Central memory CD8-positive, alpha-beta T cell (primary cell): Measurements from ENCODE around the gene ZFP36L2.

Source experiments
- ATAC-seq: fragments of 150-1000 bp; cut with Tn5 transposase; replicated peaks from 2 replicates; pipeline ENCODE4 v1.10.0; 2022; ENCODE audit warnings: mild to moderate bottlenecking, moderate FRiP score, moderate number of reproducible peaks; ENCODE audit not compliant: poor library complexity, severe bottlenecking; ENCODE audit errors: extremely low read depth
- DNase-seq, 2 donors: peaks; one replicate each; pipeline ENCODE4 v3.0.0; 2021; ENCODE audit warnings: low spot score in 2 of 2
- H3K27ac Mint-ChIP-seq: one replicate; pipeline ENCODE4 v1.8.0; 2022; ENCODE audit warnings: low read depth, mild to moderate bottlenecking, moderate library complexity, mixed read lengths
- H3K27me3 Mint-ChIP-seq: one replicate; pipeline ENCODE4 v1.8.0; 2022; ENCODE audit warnings: mixed read lengths
- H3K36me3 Mint-ChIP-seq: one replicate; pipeline ENCODE4 v1.8.0; 2022; ENCODE audit warnings: mild to moderate bottlenecking, moderate library complexity, mixed read lengths; ENCODE audit not compliant: insufficient read depth
- H3K4me1 Mint-ChIP-seq: one replicate; pipeline ENCODE4 v1.8.0; 2022; ENCODE audit warnings: mixed read lengths
- H3K4me3 Mint-ChIP-seq: one replicate; pipeline ENCODE4 v1.8.0; 2022; ENCODE audit warnings: mild to moderate bottlenecking, moderate library complexity, mixed read lengths
- H3K9me3 Mint-ChIP-seq: one replicate; pipeline ENCODE4 v1.8.0; 2022; ENCODE audit warnings: mixed read lengths

ZFP36L2 gene

DNA sequence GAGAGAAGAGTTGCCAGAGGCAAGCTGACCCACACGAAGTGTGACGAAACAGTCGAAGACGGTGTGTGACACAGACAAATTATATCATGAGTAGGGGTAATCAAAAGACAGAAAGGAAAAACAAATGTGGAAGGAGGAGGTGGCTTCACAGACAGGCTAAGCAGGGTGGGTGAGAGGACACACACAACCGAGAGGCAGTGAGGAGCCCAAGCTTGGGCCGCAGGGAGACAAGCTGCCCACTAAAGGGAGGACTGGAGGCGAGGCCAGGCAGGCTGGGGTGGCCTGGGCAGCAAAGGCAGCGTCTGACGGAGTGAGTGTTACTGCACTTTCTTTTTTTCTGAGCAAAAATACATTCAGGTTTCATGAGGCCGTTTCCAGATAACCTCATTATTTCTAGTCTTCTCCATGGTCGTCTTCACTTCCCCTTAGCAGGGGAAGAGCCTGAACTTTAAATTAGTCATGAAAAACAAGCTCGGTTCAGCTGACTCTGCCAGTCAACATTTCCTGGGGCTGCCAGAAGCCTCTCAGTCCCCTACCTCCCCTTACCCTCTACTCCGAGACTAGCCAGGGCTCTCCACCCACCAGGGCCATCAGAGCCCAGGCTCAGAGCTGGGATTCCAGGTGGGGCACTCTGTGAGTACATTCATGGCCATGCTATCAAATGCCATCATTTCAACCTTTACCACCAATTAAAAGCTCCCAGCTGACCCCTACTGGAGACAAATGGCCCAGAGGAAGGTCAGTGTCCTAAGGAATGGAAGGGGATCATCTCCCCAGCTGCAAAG lies 13.8 kb upstream of the ZFP36L2 start:
- ATAC-seq (no peak), DNase-seq (no peak)
- H3K4me1 Mint-ChIP-seq: peaks cover 19% of the 10 kb centered on the region
- peak overlapping the region; percentile 20 for H3K27ac Mint-ChIP-seq
- no peaks in the 10 kb centered on the region for H3K27me3 Mint-ChIP-seq
- H3K9me3 Mint-ChIP-seq: no peaks in the 10 kb centered on the region
- H3K36me3 Mint-ChIP-seq: peaks cover 7% of the 10 kb centered on the region
- H3K4me3 Mint-ChIP-seq: no peak overlapping the region

- no peak overlapping the region for H3K4me3 Mint-ChIP-seq
- no peaks in the 10 kb centered on the region for H3K9me3 Mint-ChIP-seq
- no peak for DNase-seq
- ATAC-seq: no peak
- H3K4me1 Mint-ChIP-seq: peaks cover 19% of the 10 kb centered on the region
- no peaks in the 10 kb centered on the region for H3K27me3 Mint-ChIP-seq
- H3K27ac Mint-ChIP-seq: no peak overlapping the region
- H3K36me3 Mint-ChIP-seq: peaks cover 3% of the 10 kb centered on the region
These were observed 12.4 kb upstream of the ZFP36L2 start for GRCh38 chr2:43238813-43239212.

DNA sequence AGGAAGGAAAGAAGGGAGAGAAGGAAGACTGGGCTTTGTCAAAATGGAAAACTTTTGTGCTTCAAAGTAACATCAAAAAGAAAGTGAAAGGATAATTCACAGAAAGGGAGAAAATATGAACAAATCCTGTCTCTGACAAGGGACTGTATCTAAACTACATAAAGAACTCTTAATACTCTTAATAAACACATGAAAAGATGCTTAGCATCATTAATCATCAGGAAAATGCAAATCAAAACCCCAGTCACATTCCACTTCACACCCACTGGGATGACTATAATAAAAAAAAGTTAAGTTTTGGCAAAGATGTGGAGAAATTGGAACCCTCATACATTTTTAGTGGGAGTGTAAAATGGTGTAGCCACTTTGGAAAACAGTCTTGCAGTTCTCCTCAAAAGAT lies 11.8 kb upstream of the ZFP36L2 start:
- Mint-ChIP-seq H3K27ac (peak overlapping the region; percentile 51), H3K27me3 (no peaks in the 10 kb centered on the region), H3K9me3 (no peaks in the 10 kb centered on the region), H3K36me3 (peaks cover 3% of the 10 kb centered on the region), H3K4me1 (peaks cover 19% of the 10 kb centered on the region), H3K4me3 (no peak overlapping the region)
- DNase-seq (no peak), ATAC-seq (no peak)

DNA sequence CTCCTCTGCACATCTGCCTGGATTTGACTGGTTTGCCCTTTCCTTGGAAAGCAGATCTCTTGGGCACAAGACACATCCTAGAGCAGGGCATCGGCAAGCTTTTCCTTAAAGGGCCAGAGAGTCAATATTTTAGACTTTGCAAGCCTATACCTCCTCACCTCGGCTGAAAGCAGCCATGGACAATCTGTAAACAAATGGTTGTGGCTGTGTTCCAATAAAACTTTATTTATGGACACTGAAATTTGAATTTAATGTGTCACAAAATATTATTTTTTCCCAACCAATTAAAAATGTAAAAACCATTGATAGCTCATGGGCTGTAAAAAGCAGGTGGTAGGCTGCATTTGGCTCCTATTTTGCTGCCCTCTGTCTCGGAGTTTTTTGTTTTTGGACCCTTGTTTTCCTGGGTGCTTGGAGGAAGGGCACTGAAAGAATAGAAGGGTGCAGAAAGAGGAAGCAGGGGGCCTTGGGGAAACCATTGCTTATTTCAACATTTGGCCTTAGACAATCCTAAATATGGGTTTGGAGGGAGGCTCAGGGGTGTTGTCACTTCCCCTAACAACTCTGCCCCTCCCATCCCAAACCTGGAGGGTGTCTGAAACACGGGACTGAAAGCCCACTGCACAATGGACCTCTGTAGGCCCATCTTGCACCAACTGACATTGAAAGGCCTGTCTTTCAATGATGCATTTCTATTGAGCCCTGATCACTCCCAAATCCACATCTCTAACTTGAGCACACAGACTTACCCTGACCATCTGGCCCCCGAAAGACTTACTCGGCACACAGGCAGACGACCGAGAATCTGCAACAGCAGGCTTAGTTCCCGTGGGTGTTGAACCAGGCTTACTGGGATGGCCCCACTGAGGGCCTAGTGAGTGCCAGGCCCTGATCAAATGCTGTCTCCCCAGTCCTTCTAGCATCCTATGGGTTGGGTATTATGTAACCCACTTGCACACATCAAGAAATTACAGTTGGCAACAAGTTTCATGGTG lies 7.1 kb upstream of the ZFP36L2 start:
- H3K27ac Mint-ChIP-seq: no peak overlapping the region
- ATAC-seq (no peak), DNase-seq (no peak)
- peaks cover 19% of the 10 kb centered on the region for H3K4me1 Mint-ChIP-seq
- no peak overlapping the region for H3K4me3 Mint-ChIP-seq
- no peaks in the 10 kb centered on the region for H3K9me3 Mint-ChIP-seq
- H3K36me3 Mint-ChIP-seq: peaks cover 25% of the 10 kb centered on the region
- H3K27me3 Mint-ChIP-seq: no peaks in the 10 kb centered on the region

- Mint-ChIP-seq H3K4me1 (peaks cover 24% of the 10 kb centered on the region), H3K27me3 (no peaks in the 10 kb centered on the region), H3K4me3 (no peak overlapping the region), H3K27ac (no peak overlapping the region), H3K36me3 (peaks cover 41% of the 10 kb centered on the region), H3K9me3 (no peaks in the 10 kb centered on the region)
- DNase-seq: no peak
- ATAC-seq: no peak
These were observed 4.8 kb upstream of the ZFP36L2 start for GRCh38 chr2:43230951-43231827.

- H3K27me3 Mint-ChIP-seq: no peaks in the 10 kb centered on the region
- peaks cover 24% of the 10 kb centered on the region for H3K4me1 Mint-ChIP-seq
- H3K27ac Mint-ChIP-seq: no peak overlapping the region
- DNase-seq (no peak), ATAC-seq (no peak)
- no peaks in the 10 kb centered on the region for H3K9me3 Mint-ChIP-seq
- H3K4me3 Mint-ChIP-seq: no peak overlapping the region
- peaks cover 49% of the 10 kb centered on the region for H3K36me3 Mint-ChIP-seq
These were observed 4.0 kb upstream of the ZFP36L2 start for GRCh38 chr2:43230351-43230885.

DNA sequence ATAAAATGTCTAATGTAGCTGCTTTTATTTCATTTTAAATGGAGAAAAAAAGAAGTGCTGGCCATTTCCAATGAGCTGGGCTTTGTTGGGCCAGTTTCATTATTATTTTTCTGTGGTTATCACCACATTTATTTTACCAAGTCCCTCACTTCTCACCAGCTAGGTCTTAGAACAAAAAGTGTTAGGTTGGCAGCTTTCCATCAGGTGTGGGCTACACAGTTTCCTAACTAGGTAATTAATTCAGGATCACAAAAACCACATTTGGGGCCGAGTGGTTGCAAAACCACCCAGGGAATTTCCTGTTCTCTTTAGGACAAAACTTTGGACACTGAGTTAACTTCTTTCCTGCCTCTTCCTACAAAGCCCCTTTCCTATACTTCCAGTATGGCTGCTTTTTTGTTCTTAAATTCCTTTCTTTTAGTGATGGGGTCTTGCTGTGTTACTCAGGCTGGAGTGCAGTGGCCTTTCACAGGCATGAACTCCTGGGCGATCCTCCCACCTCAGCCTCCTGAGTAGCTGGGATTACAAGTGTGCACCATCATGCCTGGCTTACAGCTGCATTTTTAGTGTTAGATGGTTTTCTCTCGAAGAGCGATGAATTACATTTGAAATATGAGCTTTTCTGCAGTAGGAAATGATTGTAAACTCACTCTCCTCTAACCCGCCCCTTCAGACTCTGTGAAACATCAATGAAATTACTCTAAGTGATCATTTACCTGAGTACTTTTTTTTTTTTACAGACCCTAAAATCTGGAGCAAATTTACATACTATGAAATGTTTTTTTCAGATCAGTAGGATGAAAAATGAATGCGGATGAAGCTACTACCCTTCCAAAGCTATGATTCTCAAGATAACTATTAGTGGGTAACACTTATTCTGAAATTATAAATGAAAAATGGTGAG lies 2.6 kb upstream of the ZFP36L2 start:
- ATAC-seq (no peak), DNase-seq (no peak)
- H3K4me1 Mint-ChIP-seq: peaks cover 29% of the 10 kb centered on the region
- H3K36me3 Mint-ChIP-seq: peaks cover 63% of the 10 kb centered on the region
- no peaks in the 10 kb centered on the region for H3K27me3 Mint-ChIP-seq
- H3K9me3 Mint-ChIP-seq: no peaks in the 10 kb centered on the region
- H3K27ac Mint-ChIP-seq: peak overlapping the region; percentile 95
- peak overlapping the region; percentile 65 for H3K4me3 Mint-ChIP-seq

- H3K4me3 Mint-ChIP-seq: peak overlapping the region; percentile 65
- no peaks in the 10 kb centered on the region for H3K27me3 Mint-ChIP-seq
- H3K9me3 Mint-ChIP-seq: no peaks in the 10 kb centered on the region
- no peak for ATAC-seq
- H3K36me3 Mint-ChIP-seq: peaks cover 70% of the 10 kb centered on the region
- DNase-seq: no peak
- peak overlapping the region; percentile 95 for H3K27ac Mint-ChIP-seq
- H3K4me1 Mint-ChIP-seq: peaks cover 30% of the 10 kb centered on the region
These were observed 1.9 kb upstream of the ZFP36L2 start for GRCh38 chr2:43228321-43228751.

- H3K4me3 Mint-ChIP-seq: peak overlapping the region; percentile 65
- ATAC-seq (no peak), DNase-seq (no peak)
- peak overlapping the region; percentile 95 for H3K27ac Mint-ChIP-seq
- H3K4me1 Mint-ChIP-seq: peaks cover 30% of the 10 kb centered on the region
- H3K36me3 Mint-ChIP-seq: peaks cover 72% of the 10 kb centered on the region
- no peaks in the 10 kb centered on the region for H3K27me3 Mint-ChIP-seq
- H3K9me3 Mint-ChIP-seq: no peaks in the 10 kb centered on the region
These were observed 1.4 kb upstream of the ZFP36L2 start for GRCh38 chr2:43227830-43228281.

DNA sequence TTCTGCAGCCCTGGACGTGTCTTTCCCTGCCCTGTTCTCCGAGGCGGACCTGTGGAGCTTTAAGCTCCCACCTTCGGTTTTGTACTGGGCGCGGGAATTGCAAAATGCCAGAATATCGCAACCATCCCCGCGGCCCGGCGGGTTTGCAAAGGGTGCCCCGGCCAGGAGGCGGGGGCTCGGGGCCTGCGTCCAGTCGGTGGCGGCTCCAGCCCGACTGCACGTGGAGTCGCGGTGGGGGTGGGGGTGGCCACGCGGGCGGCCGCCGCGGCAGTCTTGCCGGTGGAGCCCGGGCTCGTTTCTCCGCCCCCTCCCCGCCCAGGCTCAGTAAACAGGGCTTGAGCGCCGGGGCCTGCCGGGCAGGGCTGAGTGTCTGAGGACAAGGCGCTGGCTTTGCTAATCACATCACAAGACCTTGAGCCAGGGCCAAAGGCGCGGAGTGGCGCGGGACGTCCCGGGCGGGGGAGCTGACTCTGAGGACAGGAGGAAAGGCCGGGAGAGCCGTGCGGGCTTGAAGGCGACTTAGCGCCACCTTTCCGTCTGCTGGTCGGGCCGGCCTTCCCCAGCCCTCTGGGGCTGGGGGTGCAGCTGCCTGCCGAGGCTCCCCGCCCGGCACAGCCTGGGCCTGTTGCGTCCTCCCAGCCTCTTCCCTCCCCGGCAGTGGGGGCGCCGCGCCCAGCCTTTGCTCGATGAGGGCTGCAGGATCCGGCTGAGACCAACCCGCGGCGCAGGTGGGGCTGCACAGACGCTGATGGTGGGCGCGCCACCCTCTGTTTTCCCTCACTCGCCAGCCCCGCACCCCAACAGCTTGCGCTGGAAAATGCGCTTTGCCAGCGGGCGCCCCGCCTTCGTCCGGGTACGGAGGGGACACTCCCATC lies 786 bp upstream of the ZFP36L2 start:
- H3K4me3 Mint-ChIP-seq: peak overlapping the region; percentile 65
- H3K4me1 Mint-ChIP-seq: peaks cover 30% of the 10 kb centered on the region
- peaks cover 77% of the 10 kb centered on the region for H3K36me3 Mint-ChIP-seq
- H3K27ac Mint-ChIP-seq: peak overlapping the region; percentile 95
- no peaks in the 10 kb centered on the region for H3K9me3 Mint-ChIP-seq
- DNase-seq (peak; percentile 46 to 48), ATAC-seq (peak; percentile 10)
- no peaks in the 10 kb centered on the region for H3K27me3 Mint-ChIP-seq
